HL-60 (cell line): ENCODE measurements around the gene C10orf143.

ENCODE experiments used
- DNase-seq, 2 experiments: peaks; one replicate each; pipeline ENCODE4 v3.0.0-alpha.2; 2010 to 2020; ENCODE audit warnings: low read depth in 1 of 2, low spot score in 1 of 2
- H3K27ac ChIP-seq: fragments of 250-450 bp; sonication (Bioruptor Pico); replicated peaks from 2 replicates; pipeline ENCODE4 v1.5.1; 2020; ENCODE audit warnings: mild to moderate bottlenecking, moderate library complexity
- H3K27me3 ChIP-seq: fragments of 250-450 bp; sonication (Bioruptor Pico); 2 replicates; pipeline ENCODE4 v1.5.1; 2021; ENCODE audit warnings: mild to moderate bottlenecking, moderate library complexity; ENCODE audit not compliant: insufficient read depth, poor library complexity, severe bottlenecking
- H3K4me3 ChIP-seq: replicated peaks from 2 replicates; pipeline ENCODE4 v1.5.1; 2011; ENCODE audit warnings: mild to moderate bottlenecking, control low read depth, low read length; ENCODE audit not compliant: insufficient read depth
- GABPA ChIP-seq: IDR thresholded peaks from 2 replicates; pipeline ENCODE4 v1.6.1; 2012; ENCODE audit warnings: low read depth
- POLR2AphosphoS5 ChIP-seq: IDR thresholded peaks from 2 replicates; pipeline ENCODE4 v1.6.1; 2012; ENCODE audit warnings: low read depth
- SPI1 ChIP-seq: IDR thresholded peaks from 2 replicates; pipeline ENCODE4 v1.6.1; 2012; ENCODE audit warnings: low read depth, mild to moderate bottlenecking, borderline replicate concordance
- TF ChIP-seq, protein P1 (sequence below): IDR thresholded peaks from one replicate; pipeline ENCODE4 v1.5.1; 2011; ENCODE audit warnings: low read length, control low read depth, inconsistent platforms; ENCODE audit not compliant: insufficient read depth
- TF ChIP-seq, protein P2 (sequence below): IDR thresholded peaks from 2 replicates; pipeline ENCODE4 v1.6.1; 2012; ENCODE audit warnings: low read depth; ENCODE audit not compliant: insufficient replicate concordance

C10orf143 gene

DNA sequence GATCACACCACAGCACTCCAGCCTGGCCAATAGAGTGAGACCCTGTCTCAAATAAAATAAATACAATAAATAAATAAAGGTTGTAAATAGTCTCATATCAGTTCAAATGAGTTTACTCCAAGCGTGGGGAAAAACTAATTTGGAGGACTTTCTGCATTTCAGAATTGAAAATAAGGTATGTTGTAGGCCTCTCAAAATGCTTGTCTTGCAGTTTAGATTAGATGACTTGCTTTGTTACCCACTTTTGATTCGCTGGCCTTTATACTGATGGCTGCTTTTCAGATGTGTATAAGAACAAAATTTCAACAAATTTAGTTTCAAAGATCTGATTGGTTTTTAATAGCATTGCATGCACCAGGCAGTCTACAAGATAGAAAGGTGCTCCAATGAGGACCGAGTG is 2.2 kb upstream of the C10orf143 start:
- DNase-seq: no peak
- Histone ChIP-seq H3K27me3 (no peaks in the 10 kb centered on the region), H3K27ac (no peak overlapping the region), H3K4me3 (no peak overlapping the region)
- TF ChIP-seq POLR2AphosphoS5 (no peak), GABPA (no peak), SPI1 (no peak)
- TF ChIP-seq, protein P1, sequence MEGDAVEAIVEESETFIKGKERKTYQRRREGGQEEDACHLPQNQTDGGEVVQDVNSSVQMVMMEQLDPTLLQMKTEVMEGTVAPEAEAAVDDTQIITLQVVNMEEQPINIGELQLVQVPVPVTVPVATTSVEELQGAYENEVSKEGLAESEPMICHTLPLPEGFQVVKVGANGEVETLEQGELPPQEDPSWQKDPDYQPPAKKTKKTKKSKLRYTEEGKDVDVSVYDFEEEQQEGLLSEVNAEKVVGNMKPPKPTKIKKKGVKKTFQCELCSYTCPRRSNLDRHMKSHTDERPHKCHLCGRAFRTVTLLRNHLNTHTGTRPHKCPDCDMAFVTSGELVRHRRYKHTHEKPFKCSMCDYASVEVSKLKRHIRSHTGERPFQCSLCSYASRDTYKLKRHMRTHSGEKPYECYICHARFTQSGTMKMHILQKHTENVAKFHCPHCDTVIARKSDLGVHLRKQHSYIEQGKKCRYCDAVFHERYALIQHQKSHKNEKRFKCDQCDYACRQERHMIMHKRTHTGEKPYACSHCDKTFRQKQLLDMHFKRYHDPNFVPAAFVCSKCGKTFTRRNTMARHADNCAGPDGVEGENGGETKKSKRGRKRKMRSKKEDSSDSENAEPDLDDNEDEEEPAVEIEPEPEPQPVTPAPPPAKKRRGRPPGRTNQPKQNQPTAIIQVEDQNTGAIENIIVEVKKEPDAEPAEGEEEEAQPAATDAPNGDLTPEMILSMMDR: no peak
- TF ChIP-seq, protein P2, sequence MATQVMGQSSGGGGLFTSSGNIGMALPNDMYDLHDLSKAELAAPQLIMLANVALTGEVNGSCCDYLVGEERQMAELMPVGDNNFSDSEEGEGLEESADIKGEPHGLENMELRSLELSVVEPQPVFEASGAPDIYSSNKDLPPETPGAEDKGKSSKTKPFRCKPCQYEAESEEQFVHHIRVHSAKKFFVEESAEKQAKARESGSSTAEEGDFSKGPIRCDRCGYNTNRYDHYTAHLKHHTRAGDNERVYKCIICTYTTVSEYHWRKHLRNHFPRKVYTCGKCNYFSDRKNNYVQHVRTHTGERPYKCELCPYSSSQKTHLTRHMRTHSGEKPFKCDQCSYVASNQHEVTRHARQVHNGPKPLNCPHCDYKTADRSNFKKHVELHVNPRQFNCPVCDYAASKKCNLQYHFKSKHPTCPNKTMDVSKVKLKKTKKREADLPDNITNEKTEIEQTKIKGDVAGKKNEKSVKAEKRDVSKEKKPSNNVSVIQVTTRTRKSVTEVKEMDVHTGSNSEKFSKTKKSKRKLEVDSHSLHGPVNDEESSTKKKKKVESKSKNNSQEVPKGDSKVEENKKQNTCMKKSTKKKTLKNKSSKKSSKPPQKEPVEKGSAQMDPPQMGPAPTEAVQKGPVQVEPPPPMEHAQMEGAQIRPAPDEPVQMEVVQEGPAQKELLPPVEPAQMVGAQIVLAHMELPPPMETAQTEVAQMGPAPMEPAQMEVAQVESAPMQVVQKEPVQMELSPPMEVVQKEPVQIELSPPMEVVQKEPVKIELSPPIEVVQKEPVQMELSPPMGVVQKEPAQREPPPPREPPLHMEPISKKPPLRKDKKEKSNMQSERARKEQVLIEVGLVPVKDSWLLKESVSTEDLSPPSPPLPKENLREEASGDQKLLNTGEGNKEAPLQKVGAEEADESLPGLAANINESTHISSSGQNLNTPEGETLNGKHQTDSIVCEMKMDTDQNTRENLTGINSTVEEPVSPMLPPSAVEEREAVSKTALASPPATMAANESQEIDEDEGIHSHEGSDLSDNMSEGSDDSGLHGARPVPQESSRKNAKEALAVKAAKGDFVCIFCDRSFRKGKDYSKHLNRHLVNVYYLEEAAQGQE: no peak

DNA sequence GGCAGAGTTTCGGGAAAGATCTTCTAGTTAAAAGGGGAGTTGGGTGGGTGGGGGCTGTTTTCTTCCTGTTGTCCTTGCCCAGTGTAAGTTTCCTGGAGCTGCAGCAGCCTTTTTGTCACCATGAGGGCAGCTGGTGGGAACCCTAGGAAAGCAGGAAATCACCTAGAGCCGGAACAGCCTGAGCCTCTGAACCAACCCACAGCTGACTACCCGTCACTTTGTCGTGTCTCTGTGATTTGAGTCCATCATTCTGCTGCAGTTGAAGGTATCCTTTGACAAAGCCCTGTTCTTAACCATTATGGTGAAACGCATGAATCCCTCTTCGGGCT is 1.2 kb upstream of the C10orf143 start:
- Histone ChIP-seq H3K27ac (peak overlapping the region; percentile 86), H3K27me3 (no peaks in the 10 kb centered on the region), H3K4me3 (peak overlapping the region; percentile 87)
- DNase-seq: peak in 1 of 2 experiments; percentile 2
- TF ChIP-seq SPI1: no peak
- TF ChIP-seq POLR2AphosphoS5: no peak
- TF ChIP-seq, protein P1: no peak
- TF ChIP-seq, protein P2: no peak
- no peak for TF ChIP-seq GABPA

DNA sequence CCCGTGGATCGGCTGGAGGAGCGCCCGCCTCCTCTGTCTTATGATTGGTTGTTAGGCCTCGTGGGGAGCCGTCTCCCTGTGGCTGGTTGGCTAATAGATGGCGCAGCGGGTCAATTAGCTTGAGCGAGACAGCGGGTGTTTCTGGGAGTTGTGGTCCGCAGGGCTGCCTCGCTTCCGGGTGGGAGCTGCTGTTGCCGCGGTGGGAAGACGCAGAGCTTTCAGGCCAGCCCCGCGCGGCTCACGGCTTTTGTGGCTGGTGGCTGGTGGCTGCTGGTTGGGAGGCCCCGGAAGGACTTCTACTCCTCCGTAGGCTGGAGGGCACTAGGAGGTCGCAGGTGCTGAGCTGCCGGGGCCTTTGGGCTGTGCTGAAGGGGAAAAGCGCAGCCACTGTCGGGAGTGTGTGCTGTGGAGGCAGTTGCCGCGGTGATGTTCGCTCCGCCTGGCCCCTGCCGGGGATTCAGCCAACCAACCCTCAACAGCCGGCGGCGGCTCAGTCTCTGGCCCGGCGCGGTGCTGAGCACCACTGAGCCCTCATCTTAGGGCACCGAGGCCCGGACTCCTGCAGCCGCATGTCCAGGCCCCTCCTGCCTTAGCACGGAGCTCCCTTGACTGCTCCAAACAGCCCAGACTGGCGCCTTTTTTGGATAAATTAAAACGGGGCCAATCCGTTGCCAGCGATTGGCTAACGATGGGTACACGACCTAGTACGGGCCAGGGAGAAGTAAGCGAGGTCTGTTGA is 652 bp upstream of the C10orf143 start:
- Histone ChIP-seq H3K27ac (peak overlapping the region; percentile 86), H3K27me3 (no peaks in the 10 kb centered on the region), H3K4me3 (peak overlapping the region; percentile 87)
- DNase-seq: peak; percentile 92 to 98
- no peak; the same call in 1 of the 2 replicates for TF ChIP-seq GABPA
- peak; percentile 38; the same call in 1 of the 2 replicates for TF ChIP-seq POLR2AphosphoS5
- TF ChIP-seq SPI1: no peak
- TF ChIP-seq, protein P1: no peak
- TF ChIP-seq, protein P2: no peak
